Endometrial microvascular endothelial cells (primary cell): ENCODE data around the gene TBC1D2B. TPM values are rescaled to one million over a fixed set of nuclear protein-coding genes. Genes with fewer than 3 reads are reported as not detected.
"Not testable (repeated sequence)": the region's sequence is repeated elsewhere in the genome, so short reads cannot be mapped to it uniquely, and the experiment has no call there.

ENCODE experiments used
- in situ Hi-C: cut with HindIII; loops from 2 replicates; pipeline ENCODE4 v1.10.0; 2017; ENCODE audit warnings: low sequenced_read_pairs, low pct_unique_long_range_greater_than_20kb; ENCODE audit errors: inconsistent ontology term
- total RNA-seq: library from RNA; depleted of rRNA; stranded (reverse); fragments of >200 nt; gene quantifications from one replicate; pipeline ENCODE4 v1.2.3, GENCODE V29; 2015; ENCODE audit errors: inconsistent ontology term

Gene TBC1D2B
- total RNA-seq, 1 donor from 2014 or later, result 61.0 TPM

DNA sequence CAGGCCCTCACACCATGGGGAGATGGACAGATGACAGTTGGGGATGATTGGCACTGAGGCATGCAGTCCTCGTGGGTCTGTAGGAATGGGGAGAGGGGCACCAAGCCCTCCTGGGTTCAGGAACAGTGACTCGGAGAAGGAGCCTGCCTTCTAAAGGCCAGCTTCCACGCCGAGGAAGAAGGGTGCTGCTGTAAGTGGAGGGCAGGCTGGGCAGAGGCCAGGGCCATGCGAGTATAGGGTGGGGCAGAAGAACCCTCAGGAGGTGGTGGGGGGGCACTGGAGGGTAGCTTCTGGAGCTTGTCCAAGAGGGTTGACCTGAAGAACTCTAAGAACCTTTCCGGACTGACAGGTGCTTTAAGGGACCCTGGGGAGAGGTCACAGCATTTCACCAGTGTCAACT lies 104.8 kb downstream of the TBC1D2B start:
- in situ Hi-C loops, result not testable (repeated sequence)

DNA sequence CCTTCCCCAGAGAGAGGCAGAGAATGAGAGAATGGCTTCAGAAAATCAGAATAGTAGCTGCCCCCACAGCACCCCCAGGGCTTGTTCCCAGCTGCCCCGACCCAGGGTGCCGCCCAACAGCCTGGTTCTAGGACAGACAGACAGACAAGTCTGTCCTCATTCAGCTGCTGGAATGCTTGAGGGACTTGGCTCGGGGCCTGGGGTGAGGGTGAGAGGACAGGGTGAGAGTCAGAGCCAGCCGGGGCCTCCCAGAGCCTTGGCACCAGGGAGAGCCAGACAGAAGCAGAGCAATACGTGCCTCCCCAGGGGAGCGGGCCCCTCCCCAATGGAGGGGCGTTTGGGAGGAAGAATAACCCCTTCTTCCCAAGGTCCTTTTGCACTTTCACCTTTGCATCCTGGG lies 105.6 kb downstream of the TBC1D2B start:
- in situ Hi-C loops, result not testable (repeated sequence)

DNA sequence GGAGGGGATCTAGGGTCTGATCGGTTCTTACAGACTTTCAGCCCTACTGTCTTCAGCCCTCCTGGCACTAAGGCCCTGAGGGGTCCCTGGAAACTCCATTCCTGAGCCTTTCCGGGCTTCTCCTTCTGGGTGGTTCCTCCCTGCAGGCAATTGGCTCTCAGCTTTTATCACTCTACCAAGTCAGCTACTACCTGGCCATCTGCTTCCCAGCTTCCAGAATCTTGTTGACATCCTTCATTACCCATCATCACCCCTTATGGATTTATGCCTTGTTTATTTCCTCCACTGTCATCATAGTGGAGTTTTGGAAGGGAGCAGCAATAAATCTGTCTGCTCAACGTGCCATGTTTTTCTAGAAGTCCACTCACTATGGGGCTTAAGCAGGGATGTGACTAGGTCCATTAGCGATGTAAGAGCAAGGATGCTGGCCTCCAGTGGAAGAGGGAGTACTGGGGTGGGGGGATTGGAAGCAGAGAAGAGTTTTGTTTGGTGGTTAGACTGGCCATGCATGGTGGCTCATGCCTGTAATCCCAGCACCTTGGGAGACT lies 106.6 kb downstream of the TBC1D2B start:
- in situ Hi-C loops, result not testable (repeated sequence)

GRCh38 chr15:77969055-77969454 lies 108.5 kb downstream of the TBC1D2B start:
- in situ Hi-C loops, result no loop called here

GRCh38 chr15:77967798-77968197 lies 109.7 kb downstream of the TBC1D2B start:
- in situ Hi-C loops, result no loop called here

DNA sequence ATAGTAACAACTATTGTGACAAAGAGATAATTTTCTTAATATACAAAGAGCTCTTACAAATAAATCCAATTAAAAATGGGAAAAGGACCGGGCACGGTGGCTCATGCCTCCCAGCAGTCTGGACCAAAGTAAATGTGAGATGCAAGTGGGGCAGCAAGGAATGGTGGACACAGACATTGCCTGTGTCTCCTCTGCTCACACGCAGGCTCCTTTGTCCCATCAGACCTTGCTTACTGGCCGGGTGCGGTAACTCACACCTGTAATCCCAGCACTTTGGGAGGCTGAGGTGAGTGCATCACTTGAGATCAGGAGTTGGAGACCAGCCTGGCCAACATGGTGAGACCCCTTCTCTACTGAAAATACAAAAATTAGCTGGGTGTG lies 110.3 kb downstream of the TBC1D2B start:
- in situ Hi-C loops, result not testable (repeated sequence)

DNA sequence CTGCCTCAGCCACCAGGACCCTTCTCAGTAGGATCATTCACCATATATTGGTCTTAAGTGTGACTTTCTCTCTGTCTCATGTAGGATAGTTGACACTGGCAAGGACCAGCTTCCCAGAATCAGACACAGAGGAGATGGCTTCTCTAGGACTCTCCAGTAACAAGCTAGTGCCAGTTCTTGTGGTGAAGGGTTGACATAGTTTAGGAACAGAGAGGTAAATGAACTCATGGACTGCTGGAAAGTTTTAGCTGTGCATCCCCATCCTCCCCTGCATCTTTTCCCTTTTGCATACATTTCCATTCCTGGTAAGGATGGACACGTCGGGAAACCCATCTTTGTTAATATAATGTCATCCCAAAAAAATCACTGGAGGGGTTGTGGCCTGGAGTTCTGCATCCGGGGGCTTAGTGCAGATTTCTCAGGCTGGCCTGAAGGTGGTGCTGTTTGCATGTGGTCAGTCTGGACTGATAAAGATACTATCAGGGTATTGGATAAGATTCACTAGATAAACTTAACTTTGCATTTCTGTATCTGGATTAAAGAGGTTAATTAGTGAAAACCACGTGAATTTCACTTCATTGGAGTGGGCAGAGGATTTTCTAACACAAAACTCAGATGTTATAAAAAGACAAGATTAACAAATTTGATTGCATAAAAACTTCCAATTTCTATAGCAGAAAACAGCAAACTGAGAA lies 110.8 kb downstream of the TBC1D2B start:
- in situ Hi-C loops, result no loop called here

DNA sequence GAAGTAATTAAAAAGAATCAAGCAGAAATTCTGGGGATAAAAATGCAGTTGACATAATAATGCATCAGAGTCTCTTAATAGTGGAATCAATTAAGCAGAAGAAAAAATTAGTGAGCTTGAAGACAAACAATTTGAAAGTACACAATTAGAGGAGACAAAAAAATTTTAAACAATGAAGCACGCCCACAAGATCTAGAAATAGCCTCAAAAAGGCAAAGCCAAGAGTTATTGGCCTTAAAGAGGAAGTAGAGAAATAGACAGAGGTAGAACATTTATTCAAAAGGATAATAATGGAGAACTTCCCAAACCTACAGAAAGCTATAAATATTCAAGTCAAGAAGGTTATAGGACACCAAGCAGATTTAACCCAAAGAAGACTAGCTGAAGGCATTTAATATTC lies 113.3 kb downstream of the TBC1D2B start:
- in situ Hi-C loops, result no loop called here

- in situ Hi-C loops, result no loop called here
These were observed 118.1 kb downstream of the TBC1D2B start for GRCh38 chr15:77959432-77959879.

DNA sequence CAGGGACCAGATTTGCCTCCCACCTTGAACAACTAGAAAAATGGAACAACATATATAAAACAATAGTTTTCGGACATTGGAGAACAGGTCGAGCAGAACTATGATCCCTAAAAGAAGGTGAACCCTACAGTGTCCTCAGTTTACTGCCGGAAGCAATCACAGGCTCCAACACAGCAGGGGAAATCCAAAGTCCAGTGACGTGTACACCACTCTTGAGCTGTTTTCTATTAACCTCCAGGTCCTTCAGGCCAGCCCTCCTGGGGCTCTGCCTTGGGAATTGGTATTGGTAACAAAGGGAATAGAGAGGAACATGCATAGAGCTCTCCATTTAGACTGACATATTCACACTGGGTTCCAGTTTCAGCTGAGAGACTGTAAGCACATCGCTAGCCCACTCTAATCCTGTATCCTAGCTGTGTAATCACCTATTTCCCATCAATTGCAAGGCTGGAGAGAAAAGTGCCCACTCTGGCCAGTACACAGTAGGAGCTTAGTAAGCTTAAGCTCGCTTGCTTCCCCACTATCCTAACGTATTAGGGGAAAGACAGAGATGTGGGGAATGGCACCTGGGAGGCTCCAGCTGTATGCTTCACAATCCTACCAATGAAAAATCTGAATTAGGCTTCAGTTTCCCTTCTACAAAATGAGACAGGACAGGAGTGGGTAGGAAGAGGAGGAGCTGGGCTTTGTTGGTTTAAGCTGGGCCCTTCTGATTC lies 118.6 kb downstream of the TBC1D2B start:
- in situ Hi-C loops, result not testable (repeated sequence)

GRCh38 chr15:77958021-77958420 lies 119.5 kb downstream of the TBC1D2B start:
- in situ Hi-C loops, result not testable (repeated sequence)

DNA sequence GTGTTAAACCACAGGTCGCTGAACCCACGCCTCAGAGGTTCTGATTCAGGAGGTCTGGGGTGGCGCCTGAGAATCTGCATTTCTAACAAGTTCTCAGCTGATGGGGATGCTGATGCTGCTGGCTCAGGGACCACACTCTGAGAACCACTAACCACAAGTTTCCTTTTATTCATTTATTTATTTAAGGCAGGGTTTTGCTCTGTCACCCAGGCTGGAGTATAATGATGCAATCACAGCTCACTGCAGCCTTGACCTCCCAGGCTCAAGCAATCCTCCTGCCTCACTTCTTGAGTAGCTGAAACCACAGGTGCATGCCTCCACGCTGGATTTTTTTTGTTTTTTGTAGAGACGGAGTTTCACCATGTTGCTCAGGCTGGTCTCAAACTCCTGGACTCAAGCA lies 123.6 kb downstream of the TBC1D2B start:
- in situ Hi-C loops, result not testable (repeated sequence)

- in situ Hi-C loops, result not testable (repeated sequence)
These were observed 124.5 kb downstream of the TBC1D2B start for GRCh38 chr15:77952928-77953446.

DNA sequence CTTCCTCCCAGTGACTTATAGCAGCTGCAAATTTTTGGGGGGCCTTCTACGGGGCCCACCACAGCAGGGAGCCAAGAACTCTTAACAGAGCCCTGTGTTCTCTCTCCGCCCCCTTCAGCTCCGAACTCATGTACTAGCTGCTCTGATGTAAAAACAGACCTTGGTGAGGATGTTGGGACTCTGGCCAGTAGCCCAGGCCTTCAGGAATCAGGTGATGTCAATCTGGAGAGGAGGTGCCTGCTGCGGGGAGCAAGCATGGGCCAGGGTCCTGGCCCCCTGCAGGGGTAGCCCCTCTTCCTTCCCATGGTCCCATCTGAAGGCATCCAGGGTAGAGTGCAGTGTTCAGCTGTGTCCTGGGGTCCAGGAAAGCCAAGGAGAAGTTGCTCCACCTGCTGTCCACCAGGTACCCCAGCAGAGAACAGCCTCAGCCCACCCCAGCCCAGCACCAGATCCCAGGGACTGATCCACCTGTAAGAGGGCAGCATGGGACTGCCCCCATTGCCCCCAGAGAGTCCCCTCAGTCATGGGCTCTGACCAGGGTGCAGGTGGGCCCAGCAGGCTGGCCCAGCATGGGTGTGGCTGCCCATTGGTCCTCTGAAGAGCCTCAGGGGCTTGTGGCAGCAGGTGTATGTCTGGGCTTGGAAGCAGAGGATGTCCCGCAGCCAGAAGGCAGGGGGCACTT lies 126.3 kb downstream of the TBC1D2B start:
- in situ Hi-C loops, result not testable (repeated sequence)

DNA sequence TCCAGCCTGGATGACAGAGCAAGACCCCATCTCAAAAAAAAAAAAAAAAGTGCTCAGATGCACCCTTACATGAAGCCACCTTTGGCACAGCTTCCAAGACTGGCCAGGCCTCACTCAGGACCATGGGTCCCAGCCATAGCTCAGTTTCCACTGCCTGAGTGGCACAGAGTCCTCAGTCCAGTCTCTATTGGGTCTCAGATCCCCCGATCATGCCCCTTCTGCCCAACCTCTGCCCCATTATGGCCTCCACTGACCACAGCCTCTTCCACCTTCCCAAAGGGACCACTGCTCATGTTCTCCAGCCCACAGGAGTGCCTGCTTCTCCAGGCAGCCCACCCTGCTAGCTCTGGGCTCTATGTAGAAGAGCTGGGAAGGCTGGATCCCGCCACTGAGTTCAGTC lies 127.0 kb downstream of the TBC1D2B start:
- in situ Hi-C loops, result not testable (repeated sequence)

GRCh38 chr15:77945566-77945965 lies 131.9 kb downstream of the TBC1D2B start:
- in situ Hi-C loops, result no loop called here
